Measurements from ENCODE around the gene SIAH3. TPM values are rescaled to one million over a fixed set of nuclear protein-coding genes. Genes with fewer than 3 reads are reported as not detected.

Gene SIAH3
- total RNA-seq, 4 donors from 2014 or later, result not detected

- Histone ChIP-seq H3K4me1 (no peaks in the 10 kb centered on the region), H3K36me3 (no peaks in the 10 kb centered on the region), H3K9me3 (no peaks in the 10 kb centered on the region), H3K27ac (no peak overlapping the region), H3K27me3 (no peaks in the 10 kb centered on the region), H3K4me3 (no peak overlapping the region)
- in situ Hi-C loops (cut with MboI; ENCODE audit: low pct_ligation_motif_present in 1 of 4, low pct_unique_long_range_greater_than_20kb in 1 of 4, low sequenced_read_pairs in 3 of 4) (no loop called here), intact Hi-C loops (cut with DNase I; ENCODE audit: low total_unique reads) (no loop called here)
- DNase-seq, result no peak
- WGBS, 2 donors (ENCODE audit: low coverage in 1 of 2), result 75% methylated on average over 3 of the region's 3 CpGs; no CpG with 5 or more reads in 1 of the 2 donors
- TF ChIP-seq CTCF (IDR thresholded peaks at IDR 0.05), result no peak
- no peak for TF ChIP-seq POLR2AphosphoS5 (IDR thresholded peaks at IDR 0.05)
- no peak for TF ChIP-seq EP300 (IDR thresholded peaks at IDR 0.05; ENCODE audit: low read depth)
- no peak for TF ChIP-seq POLR2A (IDR thresholded peaks at IDR 0.05)
Measured at GRCh38 chr13:45775401-45775963, 76.1 kb downstream of the SIAH3 start.

- Histone ChIP-seq H3K4me1 (no peaks in the 10 kb centered on the region), H3K36me3 (no peaks in the 10 kb centered on the region), H3K27ac (no peak overlapping the region), H3K27me3 (no peaks in the 10 kb centered on the region), H3K9me3 (no peaks in the 10 kb centered on the region), H3K4me3 (no peak overlapping the region)
- intact Hi-C loops (cut with DNase I; ENCODE audit: low total_unique reads) (no loop called here), in situ Hi-C loops (cut with MboI; ENCODE audit: low pct_ligation_motif_present in 1 of 4, low pct_unique_long_range_greater_than_20kb in 1 of 4, low sequenced_read_pairs in 3 of 4) (no loop called here)
- TF ChIP-seq CTCF (IDR thresholded peaks at IDR 0.05), result no peak
- TF ChIP-seq POLR2A (IDR thresholded peaks at IDR 0.05), result no peak
- TF ChIP-seq EP300 (IDR thresholded peaks at IDR 0.05; ENCODE audit: low read depth), result no peak
- TF ChIP-seq POLR2AphosphoS5 (IDR thresholded peaks at IDR 0.05), result no peak
- 89 to 96% methylated on average over 3 of the region's 3 CpGs for WGBS, 2 donors (ENCODE audit: low coverage in 1 of 2)
- no peak for DNase-seq
Measured at GRCh38 chr13:45773944-45774343, 77.6 kb downstream of the SIAH3 start.

GRCh38 chr13:45773236-45773635, 78.3 kb downstream of the SIAH3 start:
- Histone ChIP-seq H3K9me3 (no peaks in the 10 kb centered on the region), H3K27me3 (no peaks in the 10 kb centered on the region), H3K27ac (no peak overlapping the region), H3K4me1 (peaks cover 0 to 4% (median 0%) of the 10 kb centered on the region in 4 donors), H3K36me3 (no peaks in the 10 kb centered on the region), H3K4me3 (no peak overlapping the region)
- TF ChIP-seq CTCF (IDR thresholded peaks at IDR 0.05) (no peak), POLR2A (IDR thresholded peaks at IDR 0.05) (no peak), POLR2AphosphoS5 (IDR thresholded peaks at IDR 0.05) (no peak), EP300 (IDR thresholded peaks at IDR 0.05; ENCODE audit: low read depth) (no peak)
- intact Hi-C loops (cut with DNase I; ENCODE audit: low total_unique reads) (no loop called here), in situ Hi-C loops (cut with MboI; ENCODE audit: low pct_ligation_motif_present in 1 of 4, low pct_unique_long_range_greater_than_20kb in 1 of 4, low sequenced_read_pairs in 3 of 4) (no loop called here)
- 68 to 84% methylated on average over 2 of the region's 2 CpGs for WGBS, 2 donors (ENCODE audit: low coverage in 1 of 2)
- DNase-seq, result no peak

DNA sequence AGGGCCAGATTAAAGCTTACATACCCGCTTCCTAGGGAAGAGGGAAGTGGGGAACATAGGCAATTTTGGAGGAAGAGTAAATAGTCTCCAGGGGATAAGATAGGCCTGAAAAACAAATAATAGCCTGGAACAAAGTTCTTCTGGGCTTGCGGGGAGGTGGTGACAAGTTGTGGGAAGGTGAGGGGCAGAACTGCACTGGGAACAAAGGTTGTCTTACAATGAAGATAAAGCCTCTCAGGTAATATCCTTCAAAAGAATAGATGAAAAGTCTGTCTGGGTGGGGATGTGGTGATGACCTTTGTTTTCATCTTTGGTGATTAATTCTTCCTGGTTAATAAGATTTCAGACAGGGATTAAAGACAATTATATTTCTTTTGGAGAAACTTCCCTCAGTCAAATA, 80.7 kb downstream of the SIAH3 start:
- Histone ChIP-seq H3K4me3 (no peak overlapping the region), H3K36me3 (no peaks in the 10 kb centered on the region), H3K27me3 (no peaks in the 10 kb centered on the region), H3K9me3 (no peaks in the 10 kb centered on the region), H3K27ac (no peak overlapping the region), H3K4me1 (peaks cover 0 to 4% (median 0%) of the 10 kb centered on the region in 4 donors)
- 74 to 78% methylated on average over 2 of the region's 2 CpGs for WGBS, 2 donors (ENCODE audit: low coverage in 1 of 2)
- DNase-seq, result no peak
- intact Hi-C loops (cut with DNase I; ENCODE audit: low total_unique reads) (no loop called here), in situ Hi-C loops (cut with MboI; ENCODE audit: low pct_ligation_motif_present in 1 of 4, low pct_unique_long_range_greater_than_20kb in 1 of 4, low sequenced_read_pairs in 3 of 4) (no loop called here)
- TF ChIP-seq EP300 (IDR thresholded peaks at IDR 0.05; ENCODE audit: low read depth) (no peak), POLR2A (IDR thresholded peaks at IDR 0.05) (no peak), CTCF (IDR thresholded peaks at IDR 0.05) (no peak), POLR2AphosphoS5 (IDR thresholded peaks at IDR 0.05) (no peak)

All from transverse colon (tissue), 4 donors.